Kidney (tissue), 22 donors: ENCODE data around the gene ATG4D. TPM values are rescaled to one million over a fixed set of nuclear protein-coding genes. Genes with fewer than 3 reads are reported as not detected.

Experiments
- DNase-seq, 5 donors: peaks; one replicate each; pipeline ENCODE4 v3.0.0-alpha.2; 2013 to 2020
- FAIRE-seq: peaks from 2 replicates; lab custom pipeline; 2012; peaks lifted over from hg19 to GRCh38; lab: Jason Lieb, UNC
- H3K27ac ChIP-seq, 2 donors: one replicate each; pipeline ENCODE4 v1.7.0; 2013; ENCODE audit warnings: low read depth in 2 of 2, low read length in 2 of 2, inconsistent platforms in 1 of 2
- H3K27me3 ChIP-seq: one replicate; pipeline ENCODE4 v1.7.1; 2013; ENCODE audit warnings: low read length, inconsistent platforms; ENCODE audit not compliant: control insufficient read depth, insufficient read depth
- H3K36me3 ChIP-seq, 3 donors: one replicate each; pipeline versions ENCODE4 v1.7.0 to v1.7.1; 2013; ENCODE audit warnings: low read length in 3 of 3, control low read depth in 1 of 3, inconsistent platforms in 1 of 3; ENCODE audit not compliant: insufficient read depth in 3 of 3, control insufficient read depth in 2 of 3
- H3K4me1 ChIP-seq, 3 donors: one replicate each; pipeline versions ENCODE4 v1.7.0 to v1.7.1; 2013; ENCODE audit warnings: low read length in 3 of 3, inconsistent platforms in 1 of 3, low read depth in 1 of 3; ENCODE audit not compliant: control insufficient read depth in 2 of 3, insufficient read depth in 2 of 3
- H3K4me3 ChIP-seq, 3 donors: one replicate each; pipeline versions ENCODE4 v1.7.0 to v1.8.1; 2013; ENCODE audit warnings: low read length in 3 of 3, control low read depth in 1 of 3, inconsistent platforms in 1 of 3
- H3K9ac ChIP-seq, 3 donors: one replicate each; pipeline versions ENCODE4 v1.7.0 to v1.7.1; 2013; ENCODE audit warnings: low read length in 3 of 3, control low read depth in 1 of 3, inconsistent platforms in 1 of 3
- H3K9me3 ChIP-seq, 3 donors: one replicate each; pipeline versions ENCODE4 v1.7.0 to v1.7.1; 2013; ENCODE audit warnings: low read length in 3 of 3, control low read depth in 1 of 3, inconsistent platforms in 1 of 3; ENCODE audit not compliant: control insufficient read depth in 2 of 3, insufficient read depth in 1 of 3
- CTCF ChIP-seq: IDR thresholded peaks from 3 replicates; pipeline ENCODE4 v1.5.1; 2012; ENCODE audit warnings: mild to moderate bottlenecking, moderate library complexity, borderline replicate concordance; ENCODE audit not compliant: insufficient read depth; ENCODE audit errors: extremely low read depth
- intact Hi-C: fragments of 100-400 bp; cut with DNase I; formaldehyde crosslinking; loops from one replicate; pipeline ENCODE4 v1.11.1; 2022
- long read RNA-seq, 10 donors: library from polyadenylated mRNA in 1 of 10; unstranded in 1 of 10; transcript quantifications; one replicate each; pipeline ENCODE4 v2.0.0 and lab custom pipeline, GENCODE V29; 2021 to 2026
- polyA plus RNA-seq: library from polyadenylated mRNA; stranded (reverse); fragments of 350-450 nt; fragmentation: Illumina TruSeq; extraction: RNeasy Lipid Tissue Mini Kit (QIAGEN cat#74804); gene quantifications from one replicate; pipeline ENCODE4 v1.2.3, GENCODE V29; 2014; ENCODE audit warnings: low read depth, low replicate concordance; ENCODE audit not compliant: insufficient read depth
- total RNA-seq: library from RNA; stranded (reverse); fragmentation: NEBNext Ultra II Directional; extraction: Animal tissue kit (Norgen Biotek cat#: 25700); gene quantifications from one replicate; pipeline ENCODE4 v1.2.1, GENCODE V29; 2021
- donor health status: control.
- donor health status: control.
- donor health status: control.
- donor health status: control.
- donor health status: control.
- donor health status: DM: yes; HTN: yes; CAD: no.
- donor health status: Normal renal cell carcinoma (clear cell type).

ATG4D gene
- 32.7 TPM for total RNA-seq
- 91.7 TPM for polyA plus RNA-seq
- long read RNA-seq, donor 1, partial matches to known transcripts, result 34 of 36 reads
- long read RNA-seq, donor 1, other reads (novel, unspliced or antisense), result 0 of 36 reads
- long read RNA-seq, donor 2, partial matches to known transcripts, result 0 of 5 reads
- long read RNA-seq, donor 2, other reads (novel, unspliced or antisense), result 0 of 5 reads
- long read RNA-seq, donor 3, partial matches to known transcripts, result 38 of 48 reads
- long read RNA-seq, donor 3, other reads (novel, unspliced or antisense), result 6 of 48 reads
- long read RNA-seq, donor 4, partial matches to known transcripts, result 7 of 22 reads
- long read RNA-seq, donor 4, other reads (novel, unspliced or antisense), result 11 of 22 reads
- long read RNA-seq, donor 5, result 0 reads
- long read RNA-seq, donor 6, transcript ATG4D-201 (10 exons, 1,949 nt), result major isoform, 5 of 7 reads
- long read RNA-seq, donor 6, partial matches to known transcripts, result 0 of 7 reads
- long read RNA-seq, donor 6, other reads (novel, unspliced or antisense), result 0 of 7 reads
- long read RNA-seq, donor 7, transcript ATG4D-201 (10 exons, 1,949 nt), result major isoform, 17 of 39 reads
- long read RNA-seq, donor 7, partial matches to known transcripts, result 7 of 39 reads
- long read RNA-seq, donor 7, other reads (novel, unspliced or antisense), result 7 of 39 reads
- long read RNA-seq, donor 8, partial matches to known transcripts, result 0 of 5 reads
- long read RNA-seq, donor 8, other reads (novel, unspliced or antisense), result 0 of 5 reads
- long read RNA-seq, donor 9, partial matches to known transcripts, result 10 of 10 reads
- long read RNA-seq, donor 9, other reads (novel, unspliced or antisense), result 0 of 10 reads
- long read RNA-seq, donor 10, partial matches to known transcripts, result 0 of 4 reads
- long read RNA-seq, donor 10, other reads (novel, unspliced or antisense), result 0 of 4 reads

- H3K27me3 ChIP-seq, result no peaks in the 10 kb centered on the region
- peaks cover 0 to 6% (median 0%) of the 10 kb centered on the region in 3 donors for H3K4me1 ChIP-seq
- H3K36me3 ChIP-seq, result peaks cover 0 to 17% (median 10%) of the 10 kb centered on the region in 3 donors
- H3K9ac ChIP-seq, result peak within 1 kb of the TSS; percentile 1 to 88 (median 58)
- H3K4me3 ChIP-seq, result peak within 1 kb of the TSS; percentile 51 to 92 (median 89)
- FAIRE-seq (no peak), DNase-seq (peak; percentile 87 to 94 (median 87))
- H3K27ac ChIP-seq, result peak within 1 kb of the TSS; percentile 77 to 87
- no peak for TF ChIP-seq CTCF
- intact Hi-C loops, result no loop called here
- H3K9me3 ChIP-seq, result no peaks in the 10 kb centered on the region
Observed at GRCh38 chr19:10543420-10544241, at the start of gene ATG4D. ATG4D (plus strand) TSS chr19:10543904; CDS start chr19:10544091, 187 bp downstream.

GRCh38 chr19:10497371-10497770, 46.3 kb upstream of the ATG4D start:
- TF ChIP-seq CTCF, result no peak
- Histone ChIP-seq H3K9ac (no peak overlapping the region), H3K9me3 (no peaks in the 10 kb centered on the region), H3K36me3 (peaks cover 2 to 10% (median 5%) of the 10 kb centered on the region in 3 donors), H3K4me3 (no peak overlapping the region), H3K27ac (no peak overlapping the region), H3K27me3 (no peaks in the 10 kb centered on the region), H3K4me1 (peaks cover 0 to 10% (median 0%) of the 10 kb centered on the region in 3 donors)
- DNase-seq, result no peak
- intact Hi-C loops, result no loop called here
- FAIRE-seq, result no peak

- TF ChIP-seq CTCF, result no peak
- H3K27me3 ChIP-seq, result no peaks in the 10 kb centered on the region
- intact Hi-C loops, result no loop called here
- no peak overlapping the region for H3K27ac ChIP-seq
- no peak overlapping the region for H3K4me3 ChIP-seq
- peaks cover 0 to 10% (median 0%) of the 10 kb centered on the region in 3 donors for H3K4me1 ChIP-seq
- peaks cover 2 to 10% (median 5%) of the 10 kb centered on the region in 3 donors for H3K36me3 ChIP-seq
- no peak for FAIRE-seq
- no peaks in the 10 kb centered on the region for H3K9me3 ChIP-seq
- H3K9ac ChIP-seq, result no peak overlapping the region
- DNase-seq, result no peak
Observed at GRCh38 chr19:10499550-10500246, 44.0 kb upstream of the ATG4D start.
